SK-N-SH (cell line): ENCODE measurements around the gene NPIPB2.

Source experiments
- CTCF ChIP-seq: fragments of 200-600 bp; sonication (generic); IDR thresholded peaks from 2 replicates; pipeline ENCODE4 v1.6.1; 2017; ENCODE audit warnings: antibody characterized with exemption, mild to moderate bottlenecking, moderate library complexity
- FOXJ3 ChIP-seq: sonication (generic); formaldehyde crosslinking; IDR thresholded peaks from 2 replicates; pipeline ENCODE4 v1.5.1; 2020; ENCODE audit warnings: mild to moderate bottlenecking, missing genetic modification reagents
- NRF1 ChIP-seq: IDR thresholded peaks from 2 replicates; pipeline ENCODE4 v1.6.1; 2012; ENCODE audit warnings: low read depth, mild to moderate bottlenecking, low read length
- TF ChIP-seq, protein P1 (sequence below): IDR thresholded peaks from 2 replicates; pipeline ENCODE4 v1.4.0; 2012; ENCODE audit warnings: low read depth

- TF ChIP-seq CTCF, result no peak
- no peak for TF ChIP-seq FOXJ3
- TF ChIP-seq, protein P1, sequence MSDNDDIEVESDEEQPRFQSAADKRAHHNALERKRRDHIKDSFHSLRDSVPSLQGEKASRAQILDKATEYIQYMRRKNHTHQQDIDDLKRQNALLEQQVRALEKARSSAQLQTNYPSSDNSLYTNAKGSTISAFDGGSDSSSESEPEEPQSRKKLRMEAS, result no peak
- no peak for TF ChIP-seq NRF1
Measured at GRCh38 chr16:11977376-11978041, 35.7 kb upstream of the NPIPB2 start.
